Adrenal gland (tissue), 12 donors: ENCODE results near the gene PIGQ. TPM values are rescaled to one million over a fixed set of nuclear protein-coding genes. Genes with fewer than 3 reads are reported as not detected.

Source experiments
- DNase-seq, 7 donors: peaks; one replicate each; pipeline ENCODE4 v3.0.0-alpha.2; 2019 to 2020
- H3K27ac ChIP-seq, 5 donors: fragments of 200-600 bp; sonication (generic) in 4 of 5; 1 replicate in 3 of 5; 2 replicates in 2 of 5; pipeline versions ENCODE4 v1.5.1 to v1.8.0; 2016 to 2020; ENCODE audit warnings: mild to moderate bottlenecking in 1 of 5
- H3K27me3 ChIP-seq: fragments of 200-600 bp; 2 replicates; pipeline ENCODE4 v1.8.0; 2021
- H3K36me3 ChIP-seq, 2 donors: fragments of 200-600 bp; replicated peaks in 1 of 2; 1 replicate in 1 of 2; 2 replicates in 1 of 2; pipeline versions ENCODE4 v1.5.1 to v1.8.0; 2018 to 2022
- H3K4me1 ChIP-seq, 2 donors: fragments of 200-600 bp; replicated peaks in 1 of 2; 1 replicate in 1 of 2; 2 replicates in 1 of 2; pipeline versions ENCODE4 v1.5.1 to v1.8.0; 2018 to 2021
- H3K4me3 ChIP-seq, 4 donors: fragments of 200-600 bp; sonication (generic) in 3 of 4; one replicate each; pipeline ENCODE4 v1.5.1; 2016 to 2018
- H3K9me3 ChIP-seq, 3 donors: fragments of 200-600 bp; sonication (generic) in 1 of 3; replicated peaks in 1 of 3; 1 replicate in 2 of 3; 2 replicates in 1 of 3; pipeline versions ENCODE4 v1.5.1 to v1.8.0; 2016 to 2021
- POLR2A ChIP-seq, 2 donors: fragments of 450-650 bp; IDR thresholded peaks; one replicate each; pipeline ENCODE4 v1.6.1; 2017; ENCODE audit warnings: antibody characterized with exemption in 2 of 2, mild to moderate bottlenecking in 2 of 2, moderate library complexity in 1 of 2
- WGBS, 4 donors: extraction: QIAGEN DNeasy Blood & Tissue Kit in 2 of 4; methylation state at CpG; one replicate each; pipeline versions ENCODE4 v1.1.5 to v1.1.7; 2013 to 2017; 5-methylcytosine and 5-hydroxymethylcytosine counted together
- intact Hi-C, 2 donors: fragments of 100-400 bp; cut with DNase I; formaldehyde crosslinking; loops; one replicate each; pipeline versions ENCODE4 v1.14.1 to v1.15.0; 2022 to 2023
- polyA plus RNA-seq, 3 donors: library from polyadenylated mRNA; stranded (reverse); fragments of 200-250 nt in 2 of 3; fragments of 350-450 nt in 1 of 3; fragmentation: Illumina TruSeq in 1 of 3; extraction: RNeasy Lipid Tissue Mini Kit (QIAGEN cat#74804) in 1 of 3; gene quantifications; one replicate each; pipeline ENCODE4 v1.2.3, GENCODE V29; 2013 to 2014
- total RNA-seq, 9 donors: library from RNA; depleted of rRNA in 4 of 9; stranded (reverse); fragments of >200 nt in 4 of 9; fragments of 120-200 nt in 1 of 9; fragmentation: NEBNext Ultra II Directional in 1 of 9; extraction: Animal tissue kit (Norgen Biotek cat#: 25700) in 1 of 9; gene quantifications; one replicate each; pipeline versions ENCODE4 v1.1.0 to v1.2.4, GENCODE V29; 2013 to 2023
- TF ChIP-seq, protein P1 (sequence below), 6 experiments: fragments of 450-650 bp in 4 of 6; fragments of 200-600 bp in 2 of 6; sonication (generic) in 1 of 6; IDR thresholded peaks; 1 replicate in 5 of 6; 2 replicates in 1 of 6; pipeline versions ENCODE4 v1.5.1 to v1.8.0; 2016 to 2021; ENCODE audit warnings: antibody characterized with exemption in 6 of 6, mild to moderate bottlenecking in 2 of 6, moderate library complexity in 1 of 6
- donor health status: healthy with polysubstance abuse.
- donor health status: Bipolar disorder and iron deficiency.
- donor health status: DM: yes; HTN: yes; CAD: no.
- donor health status: DM: no; HTN: no; CAD: no.
- donor health status: DM: no; HTN: no; CAD: no.
- donor health status: DM: yes; HTN: yes; CAD: no.

PIGQ gene
- total and polyA plus RNA-seq, 12 donors = 12.7 to 317 (median 81.0) TPM

DNA sequence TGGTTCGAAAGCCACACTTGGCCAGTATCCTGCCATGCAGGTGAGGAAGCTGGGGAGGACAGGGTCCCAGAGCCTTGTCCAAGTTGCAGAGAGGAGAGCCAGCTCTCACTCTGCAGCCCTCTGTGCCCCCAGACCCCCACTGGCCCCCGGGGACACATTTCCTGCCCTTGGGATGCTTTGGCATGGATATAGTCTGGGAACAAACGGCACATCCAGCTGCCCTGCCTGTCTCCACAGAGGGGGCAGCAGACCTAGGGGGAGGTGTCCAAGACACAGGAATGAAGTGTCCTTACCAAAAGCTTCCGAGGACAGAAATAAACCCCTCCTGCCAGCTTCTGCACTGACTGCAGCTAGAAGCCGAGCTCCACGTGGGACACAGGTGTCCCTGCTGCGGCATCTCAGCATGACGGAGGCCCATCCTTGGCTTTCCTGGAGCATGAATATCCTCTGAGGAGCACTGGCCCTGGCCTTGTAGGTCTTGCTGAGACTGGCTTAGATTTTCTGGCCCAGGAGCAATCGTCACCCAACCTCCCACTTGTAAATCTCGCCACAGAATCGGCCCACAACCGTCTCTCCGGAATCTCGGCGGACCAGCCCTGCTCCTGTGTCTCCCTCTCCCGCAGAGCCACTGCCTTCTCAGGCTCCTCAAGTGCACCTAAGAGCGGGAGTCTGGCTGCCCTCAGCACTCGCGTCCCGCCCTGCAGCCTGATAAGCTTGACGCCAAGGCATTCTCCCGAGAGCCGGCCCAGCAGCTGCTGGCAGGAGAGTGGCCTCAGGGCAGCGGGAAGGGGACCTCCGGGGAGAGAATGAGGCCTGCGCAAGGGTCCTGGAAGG is 43.4 kb upstream of the PIGQ start:
- Histone ChIP-seq H3K36me3 (no peaks in the 10 kb centered on the region), H3K27me3 (no peaks in the 10 kb centered on the region), H3K27ac (peak overlapping the region; percentile 89 to 99 (median 97)), H3K4me1 (peaks cover 29 to 43% of the 10 kb centered on the region in 2 donors), H3K4me3 (peak overlapping the region in 3 of 4 donors; percentile 22 to 68 (median 50)), H3K9me3 (no peaks in the 10 kb centered on the region)
- DNase-seq = peak in 6 of 7 donors; percentile 62 to 81 (median 74)
- 6 to 10% (median 9%) methylated on average over 14 to 26 of the region's 26 CpGs for WGBS, 4 donors
- TF ChIP-seq, protein P1, sequence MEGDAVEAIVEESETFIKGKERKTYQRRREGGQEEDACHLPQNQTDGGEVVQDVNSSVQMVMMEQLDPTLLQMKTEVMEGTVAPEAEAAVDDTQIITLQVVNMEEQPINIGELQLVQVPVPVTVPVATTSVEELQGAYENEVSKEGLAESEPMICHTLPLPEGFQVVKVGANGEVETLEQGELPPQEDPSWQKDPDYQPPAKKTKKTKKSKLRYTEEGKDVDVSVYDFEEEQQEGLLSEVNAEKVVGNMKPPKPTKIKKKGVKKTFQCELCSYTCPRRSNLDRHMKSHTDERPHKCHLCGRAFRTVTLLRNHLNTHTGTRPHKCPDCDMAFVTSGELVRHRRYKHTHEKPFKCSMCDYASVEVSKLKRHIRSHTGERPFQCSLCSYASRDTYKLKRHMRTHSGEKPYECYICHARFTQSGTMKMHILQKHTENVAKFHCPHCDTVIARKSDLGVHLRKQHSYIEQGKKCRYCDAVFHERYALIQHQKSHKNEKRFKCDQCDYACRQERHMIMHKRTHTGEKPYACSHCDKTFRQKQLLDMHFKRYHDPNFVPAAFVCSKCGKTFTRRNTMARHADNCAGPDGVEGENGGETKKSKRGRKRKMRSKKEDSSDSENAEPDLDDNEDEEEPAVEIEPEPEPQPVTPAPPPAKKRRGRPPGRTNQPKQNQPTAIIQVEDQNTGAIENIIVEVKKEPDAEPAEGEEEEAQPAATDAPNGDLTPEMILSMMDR (IDR thresholded peaks at IDR 0.05) = no peak
- TF ChIP-seq POLR2A (IDR thresholded peaks at IDR 0.05) = no peak
- intact Hi-C loops = loop anchor here (10.0 kb wide), 2 partner anchors 92 to 132 kb away; partner anchors contain the start of gene NME4 (in 1 of the 2)

DNA sequence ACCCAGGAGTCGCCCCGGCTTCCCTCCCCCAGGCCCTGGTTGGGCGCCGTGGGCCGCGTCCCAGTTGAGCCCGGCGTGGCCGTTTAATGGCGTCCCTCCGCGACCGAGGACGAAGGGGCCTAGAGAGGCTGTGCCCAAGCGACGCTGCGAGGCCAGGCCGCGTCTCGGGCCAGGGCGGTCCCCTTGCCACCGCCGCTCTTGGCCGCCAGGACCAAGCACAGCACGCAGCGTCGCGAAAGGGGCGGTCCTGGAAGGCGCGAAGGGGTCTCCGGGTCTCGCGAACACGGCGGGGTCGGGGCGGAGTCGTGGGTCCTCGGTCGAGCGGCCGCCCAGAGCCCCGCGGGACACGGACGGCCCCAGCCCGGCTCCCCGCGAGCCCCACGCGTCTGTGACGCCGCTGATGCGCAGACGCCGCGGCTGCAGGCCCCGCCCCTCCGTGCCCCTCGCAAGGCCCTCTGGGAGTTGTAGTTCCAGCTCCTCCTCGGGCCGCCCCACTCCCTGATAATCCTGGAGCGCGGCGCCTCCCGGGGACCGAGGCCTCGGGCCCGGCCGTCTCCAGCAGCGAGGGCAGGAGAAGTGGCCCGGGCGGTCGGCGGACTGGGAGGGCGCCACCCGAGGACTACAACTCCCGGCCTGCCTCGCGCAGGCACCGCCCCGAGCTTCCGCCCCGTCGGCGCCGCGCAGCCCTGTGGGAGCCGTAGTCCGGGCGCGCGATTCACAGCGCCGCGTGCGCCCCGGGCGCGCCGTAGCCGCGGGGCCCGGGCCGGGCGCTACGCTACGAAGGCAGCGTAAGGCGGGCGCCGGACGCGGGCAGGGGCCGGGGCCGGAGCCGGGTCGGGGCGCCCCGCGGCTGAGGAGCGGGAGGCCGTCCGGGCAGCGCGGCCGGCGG is 42.5 kb upstream of the PIGQ start, which contains the start of gene CAPN15:
TSS of gene CAPN15 (plus strand) at position 698 of the 889 bp plus-strand sequence. CDS start 19,127 bp downstream, outside the sequence.
- peak within 1 kb of the TSS; percentile 48 to 68 (median 54) for H3K4me3 ChIP-seq
- TF ChIP-seq, protein P1 (IDR thresholded peaks at IDR 0.05) = peak in 5 of 6 experiments; percentile 29 to 72 (median 47)
- peak; percentile 80 to 81 for TF ChIP-seq POLR2A (IDR thresholded peaks at IDR 0.05)
- peak within 1 kb of the TSS; percentile 89 to 99 (median 97) for H3K27ac ChIP-seq
- intact Hi-C loops = loop anchor here (10.0 kb wide), 2 partner anchors 92 to 132 kb away; partner anchors contain the start of gene NME4 (in 1 of the 2)
- 0 to 2% (median 0%) methylated on average over 10 to 121 of the region's 129 CpGs for WGBS, 4 donors
- H3K27me3 ChIP-seq = no peaks in the 10 kb centered on the region
- H3K4me1 ChIP-seq = peaks cover 29 to 43% of the 10 kb centered on the region in 2 donors
- DNase-seq = peak; percentile 86 to 93 (median 89)
- no peaks in the 10 kb centered on the region for H3K36me3 ChIP-seq
- H3K9me3 ChIP-seq = no peaks in the 10 kb centered on the region

DNA sequence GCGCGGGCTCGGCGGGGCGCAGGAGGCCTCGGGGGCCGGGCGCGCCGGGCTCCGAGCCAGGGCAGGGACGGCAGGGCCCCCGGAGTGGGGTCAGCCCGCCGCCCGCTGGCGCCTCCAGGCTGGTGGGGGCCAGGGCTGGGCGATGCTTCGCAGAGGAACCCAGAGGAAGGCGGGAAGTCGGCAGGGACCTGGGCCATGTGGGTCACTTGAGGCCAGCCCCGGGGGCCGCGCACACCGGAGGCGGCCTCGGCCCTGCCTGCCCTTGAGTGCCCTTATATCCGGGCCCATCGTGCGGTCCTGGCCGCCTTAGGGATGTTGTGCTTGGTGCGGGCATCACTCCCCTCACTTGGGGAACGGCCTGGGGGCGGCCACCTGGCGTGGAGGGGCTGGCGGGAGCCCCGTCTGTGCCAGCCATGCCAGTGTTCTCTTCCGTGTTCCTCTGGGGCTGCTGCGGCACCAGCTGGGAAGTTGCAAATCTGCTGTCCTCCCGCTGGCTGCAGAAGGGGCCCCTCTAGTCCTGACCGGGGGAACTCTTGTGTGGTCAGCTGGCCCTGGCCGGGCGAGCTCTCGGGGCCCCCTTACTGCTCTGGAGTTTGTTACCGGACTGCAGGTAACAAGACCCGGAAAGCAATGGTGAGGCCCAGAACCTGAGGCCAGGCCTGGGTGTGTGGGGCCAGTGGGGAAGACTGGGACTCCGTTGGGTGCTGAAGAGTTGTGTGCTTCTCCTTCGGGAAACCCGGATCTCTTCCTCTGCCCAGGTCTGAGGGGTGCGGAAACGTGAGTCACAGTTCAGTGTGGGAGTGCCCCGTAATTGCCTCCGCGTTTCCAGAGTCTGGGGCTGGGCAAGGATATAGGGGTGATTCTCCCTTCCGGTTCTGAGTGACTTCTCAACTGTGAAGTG is 41.4 kb upstream of the PIGQ start:
- peaks cover 29 to 46% of the 10 kb centered on the region in 2 donors for H3K4me1 ChIP-seq
- H3K27ac ChIP-seq = peak overlapping the region; percentile 34 to 97 (median 59)
- no peaks in the 10 kb centered on the region for H3K36me3 ChIP-seq
- DNase-seq = peak in 5 of 7 donors; percentile 43 to 54 (median 48)
- H3K27me3 ChIP-seq = no peaks in the 10 kb centered on the region
- 1 to 22% (median 4%) methylated on average over 8 to 55 of the region's 55 CpGs for WGBS, 4 donors
- TF ChIP-seq POLR2A (IDR thresholded peaks at IDR 0.05) = peak in 1 of 2 donors; percentile 16
- TF ChIP-seq, protein P1 (IDR thresholded peaks at IDR 0.05) = no peak
- no peaks in the 10 kb centered on the region for H3K9me3 ChIP-seq
- intact Hi-C loops = loop anchor here (10.0 kb wide), 2 partner anchors 94 to 134 kb away; partner anchors contain the start of gene NME4 (in 1 of the 2)
- peak overlapping the region; percentile 37 to 68 (median 53) for H3K4me3 ChIP-seq
